Smooth muscle cell of the pulmonary artery (primary cell): ENCODE results near the gene SBK2. TPM values are rescaled to one million over a fixed set of nuclear protein-coding genes. Genes with fewer than 3 reads are reported as not detected.

Experiments used
- total RNA-seq: library from RNA; depleted of rRNA; stranded (reverse); fragments of >200 nt; gene quantifications from 2 replicates; pipeline ENCODE4 v1.2.3, GENCODE V29; 2014

The SBK2 gene, protein sequence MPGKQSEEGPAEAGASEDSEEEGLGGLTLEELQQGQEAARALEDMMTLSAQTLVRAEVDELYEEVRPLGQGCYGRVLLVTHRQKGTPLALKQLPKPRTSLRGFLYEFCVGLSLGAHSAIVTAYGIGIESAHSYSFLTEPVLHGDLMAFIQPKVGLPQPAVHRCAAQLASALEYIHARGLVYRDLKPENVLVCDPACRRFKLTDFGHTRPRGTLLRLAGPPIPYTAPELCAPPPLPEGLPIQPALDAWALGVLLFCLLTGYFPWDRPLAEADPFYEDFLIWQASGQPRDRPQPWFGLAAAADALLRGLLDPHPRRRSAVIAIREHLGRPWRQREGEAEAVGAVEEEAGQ
- 0.13 TPM in 1 of 2 replicates, not detected in the other for total RNA-seq

DNA sequence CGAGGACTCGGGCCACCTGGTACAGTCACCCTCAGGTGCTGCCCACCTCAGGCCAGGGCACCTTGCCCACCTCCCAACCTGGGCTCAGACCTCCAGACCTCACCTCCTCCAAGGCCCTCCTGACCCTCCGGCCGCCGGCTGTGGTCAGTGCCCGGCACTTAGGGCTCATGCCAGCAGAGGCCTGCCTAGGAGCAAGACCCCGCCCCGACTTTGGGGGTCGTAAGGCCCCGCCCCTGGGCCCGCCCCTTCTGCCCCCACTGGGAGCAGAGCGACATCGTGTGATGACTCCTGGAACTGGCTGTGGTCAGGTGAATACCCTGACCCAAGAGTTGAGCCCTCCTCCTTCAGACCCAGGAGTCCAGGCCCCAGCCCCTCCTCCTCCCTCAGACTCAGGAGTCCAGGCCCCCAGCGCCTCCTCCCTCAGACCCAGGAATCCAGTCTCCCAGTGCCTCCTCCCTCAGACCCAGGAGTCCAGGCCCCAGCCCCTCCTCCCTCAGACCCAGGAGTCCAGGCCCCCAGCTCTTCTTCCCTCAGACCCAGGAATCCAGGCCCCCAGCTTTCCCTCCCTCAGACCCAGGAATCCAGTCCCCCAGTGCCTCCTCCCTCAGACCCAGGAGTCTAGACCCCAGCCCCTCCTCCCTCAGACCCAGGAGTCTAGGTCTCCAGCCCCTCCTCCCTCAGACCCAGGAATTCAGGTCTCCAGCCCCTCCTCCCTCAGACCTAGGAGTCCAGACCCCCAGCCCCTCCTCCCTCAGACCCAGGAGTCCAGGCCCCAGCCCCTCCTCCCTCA, at the start of gene SBK2:
Gene SBK2, minus strand, starts transcription at position 183 of the 790 bp plus-strand sequence. CDS start 839 bp downstream, outside the sequence.

DNA sequence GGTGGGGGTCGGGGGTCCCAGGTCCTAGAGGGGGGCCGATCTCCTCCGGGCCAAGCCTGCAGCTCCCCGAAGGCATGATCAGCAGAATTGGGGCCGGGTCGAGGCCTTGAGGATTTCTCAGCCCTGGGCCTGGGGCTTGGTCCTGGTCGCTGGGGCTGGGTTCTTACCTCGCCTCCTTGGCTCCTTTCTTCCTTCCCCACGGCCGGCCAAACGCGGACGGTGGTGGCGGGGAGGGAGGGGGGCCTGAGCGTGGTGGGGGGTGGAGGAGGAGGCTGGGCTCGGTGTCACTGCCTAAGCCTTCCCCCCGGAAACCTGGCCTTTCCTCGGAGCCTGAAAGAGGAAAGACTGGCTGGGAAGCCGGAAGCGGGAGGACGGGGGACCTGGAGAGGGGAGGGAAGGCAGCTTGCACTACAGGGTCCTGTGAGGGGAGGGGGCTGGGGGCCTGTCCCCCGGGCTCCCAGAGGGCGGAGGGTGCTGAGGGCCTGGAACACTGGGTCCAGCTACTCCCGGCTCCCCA, 43.8 kb upstream of the SBK2 start, which contains the start of gene ZNF579:
Gene ZNF579, minus strand, starts transcription at position 221 of the 517 bp plus-strand sequence. CDS start 1,209 bp downstream, outside the sequence.

DNA sequence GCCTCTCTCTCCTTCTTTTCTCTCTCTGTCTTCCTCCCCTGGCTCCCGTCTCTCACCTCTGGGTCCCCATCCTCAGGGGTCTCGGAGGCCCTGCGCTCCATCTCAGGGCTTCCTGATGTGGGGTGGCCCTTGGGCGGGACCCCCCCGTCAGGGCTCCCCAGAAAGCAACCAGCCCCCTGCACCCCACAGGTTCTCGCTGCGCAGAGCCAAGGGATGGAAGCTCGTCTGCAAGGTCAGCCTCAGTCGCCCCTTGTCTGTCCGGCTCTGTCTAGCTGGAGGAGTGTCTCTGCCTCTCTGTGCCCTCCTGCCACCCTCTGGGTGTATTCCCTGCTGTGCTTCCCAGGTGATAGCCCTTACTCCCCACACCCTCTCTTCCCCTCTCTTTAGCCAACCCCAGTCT, 8.5 kb upstream of the SBK2 start, which contains the start of gene SBK3:
Gene SBK3, minus strand, starts transcription at position 101 of the 400 bp plus-strand sequence. Its CDS starts 0 bp downstream, at position 101.

DNA sequence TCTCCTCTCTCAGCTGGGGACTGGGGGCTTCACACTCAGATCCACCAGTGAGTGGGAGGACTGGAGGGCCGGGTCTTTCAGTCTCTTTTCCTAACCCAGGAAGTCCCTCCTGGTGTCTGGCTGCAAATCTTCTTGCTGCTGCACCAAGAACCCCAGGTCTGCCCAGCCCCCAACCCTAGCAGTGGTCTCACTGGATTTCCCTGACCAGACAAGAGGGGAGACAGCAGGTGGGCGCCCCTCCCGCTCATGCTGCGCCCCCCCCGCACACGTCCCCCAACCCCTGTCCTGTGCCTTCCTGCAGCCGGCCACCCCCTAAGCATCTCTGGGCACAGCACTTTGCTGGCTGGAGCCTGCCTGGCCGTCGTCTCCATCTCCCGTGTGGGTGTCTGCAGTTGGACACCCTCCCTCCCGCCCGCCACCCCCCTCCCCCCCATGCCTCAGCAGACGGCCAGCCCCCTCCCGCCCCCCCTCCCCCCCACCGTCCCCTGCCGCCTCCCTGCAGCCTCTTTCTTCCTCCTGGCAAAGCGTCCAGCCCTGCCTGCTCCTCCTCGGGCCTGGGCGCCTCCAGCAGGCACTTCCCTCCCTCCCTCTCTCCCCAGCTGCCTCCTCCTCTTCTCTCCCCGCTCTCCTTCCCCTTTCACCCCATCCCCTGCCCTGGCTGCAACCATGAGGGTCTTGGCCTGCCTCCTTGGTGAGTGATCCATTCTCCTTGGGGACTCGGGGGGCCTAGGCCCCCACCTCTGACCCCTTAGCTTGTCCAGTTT, 48.8 kb downstream of the SBK2 start, which contains the start of gene SSC5D:
Gene SSC5D, plus strand, starts transcription at position 513 of the 764 bp plus-strand sequence. Its CDS starts 154 bp downstream, at position 667.

DNA sequence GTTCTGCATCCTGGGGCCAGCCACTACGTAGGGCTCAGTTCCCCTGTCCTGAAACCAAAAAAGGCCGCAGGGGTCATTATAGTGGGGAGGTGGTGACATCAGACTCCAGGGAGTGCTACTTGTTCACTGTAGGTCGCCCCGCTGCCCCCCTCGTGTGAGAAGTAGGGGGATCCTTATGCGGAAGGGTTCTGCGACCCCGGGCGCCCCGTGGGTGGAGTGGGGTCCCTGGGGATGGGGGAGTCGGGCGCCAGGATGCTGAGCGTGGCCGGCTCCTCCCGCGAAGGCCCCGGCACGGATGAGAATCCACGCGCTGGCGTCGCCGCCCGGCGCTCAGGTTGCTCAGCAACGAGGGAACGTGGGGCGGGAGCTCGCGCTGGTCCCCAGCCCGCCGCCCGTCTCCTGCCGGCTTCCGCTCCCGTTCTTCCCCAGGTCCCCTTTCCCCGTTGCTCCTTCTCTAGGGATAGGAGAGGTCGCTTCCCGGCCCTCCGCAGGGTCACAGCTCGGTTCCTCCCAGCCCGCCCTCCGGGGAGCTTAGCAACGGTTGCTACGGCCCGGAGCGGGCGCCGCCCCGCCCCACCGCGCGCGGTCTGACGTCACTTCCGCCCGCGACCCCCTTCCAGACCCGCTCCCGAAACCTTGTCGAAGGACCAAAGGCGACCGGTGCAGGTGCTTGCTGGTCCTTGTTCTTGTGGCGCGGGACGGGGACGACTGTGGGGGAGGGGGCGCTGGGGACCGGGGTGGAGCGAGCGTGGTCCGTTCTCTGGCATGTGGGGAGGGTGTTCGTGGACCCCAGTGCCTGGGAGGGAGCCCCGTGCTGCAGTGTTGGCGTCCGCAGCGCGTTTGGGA, 52.1 kb downstream of the SBK2 start, which contains the start of gene NAT14:
Gene NAT14, plus strand, starts transcription at position 596 of the 846 bp plus-strand sequence. CDS start 521 bp downstream, outside the sequence.

Other genes with a start within 250 kb of the SBK2 start
- gene TMEM150B, start 211.8 kb downstream of the SBK2 start, total RNA-seq: not detected in 2 replicates
- 5.0 and 7.8 TPM in 2 replicates for gene KMT5C, start 197.3 kb downstream of the SBK2 start, total RNA-seq
- not detected in 2 replicates for gene COX6B2, start 182.4 kb downstream of the SBK2 start, total RNA-seq
- 0.10 TPM in 1 of 2 replicates, not detected in the other for gene GARIN5B, start 173.9 kb downstream of the SBK2 start, total RNA-seq
- 4.1 and 13.9 TPM in 2 replicates for gene IL11, start 166.7 kb downstream of the SBK2 start, total RNA-seq
- gene TMEM190, start 160.3 kb downstream of the SBK2 start, total RNA-seq: not detected in 2 replicates
- gene TMEM238, start 152.8 kb downstream of the SBK2 start, total RNA-seq: 0.23 and 0.39 TPM in 2 replicates
- 184 and 218 TPM in 2 replicates for gene RPL28, start 151.2 kb downstream of the SBK2 start, total RNA-seq
- gene UBE2S, start 129.3 kb downstream of the SBK2 start, total RNA-seq: 66.7 and 71.0 TPM in 2 replicates
- not detected in 2 replicates for gene SHISA7, start 93.8 kb downstream of the SBK2 start, total RNA-seq
- 36.7 and 40.1 TPM in 2 replicates for gene ISOC2, start 75.5 kb downstream of the SBK2 start, total RNA-seq
- not detected in 2 replicates for gene C19orf85, start 72.4 kb downstream of the SBK2 start, total RNA-seq
- gene ZNF628, start 60.5 kb downstream of the SBK2 start, total RNA-seq: 1.2 and 2.7 TPM in 2 replicates
- 13.7 and 20.4 TPM in 2 replicates for gene NAT14, start 51.9 kb downstream of the SBK2 start, total RNA-seq
- gene SSC5D, start 48.7 kb downstream of the SBK2 start, total RNA-seq: 39.3 and 40.5 TPM in 2 replicates
- 0.07 TPM in 2 replicates for gene SBK3, start 8.4 kb upstream of the SBK2 start, total RNA-seq
- 4.1 and 9.1 TPM in 2 replicates for gene ZNF579, start 43.7 kb upstream of the SBK2 start, total RNA-seq
- gene FIZ1, start 62.4 kb upstream of the SBK2 start, total RNA-seq: 3.8 and 5.0 TPM in 2 replicates
- 9.5 and 13.1 TPM in 2 replicates for gene ZNF524, start 63.2 kb upstream of the SBK2 start, total RNA-seq
- gene ZNF865, start 68.5 kb upstream of the SBK2 start, total RNA-seq: 2.5 and 5.1 TPM in 2 replicates
- gene ZNF784, start 87.4 kb upstream of the SBK2 start, total RNA-seq: 3.9 and 5.1 TPM in 2 replicates
- 7.1 and 8.8 TPM in 2 replicates for gene ZNF580, start 103.9 kb upstream of the SBK2 start, total RNA-seq
- gene ZNF581, start 106.5 kb upstream of the SBK2 start, total RNA-seq: 16.6 and 24.6 TPM in 2 replicates
- gene CCDC106, start 111.1 kb upstream of the SBK2 start, total RNA-seq: 10.7 and 13.3 TPM in 2 replicates
- 103 and 111 TPM in 2 replicates for gene U2AF2, start 117.9 kb upstream of the SBK2 start, total RNA-seq
- 130 and 144 TPM in 2 replicates for gene EPN1, start 138.1 kb upstream of the SBK2 start, total RNA-seq
- gene NLRP9, start 201.3 kb upstream of the SBK2 start, total RNA-seq: not detected in 2 replicates
- gene RFPL4A, start 222.0 kb upstream of the SBK2 start, total RNA-seq: not detected in 2 replicates
- gene RFPL4AL1, start 232.0 kb upstream of the SBK2 start, total RNA-seq: not detected in 2 replicates